ENCODE data around the gene MTFP1. TPM values are rescaled to one million over a fixed set of nuclear protein-coding genes. Genes with fewer than 3 reads are reported as not detected.

Gene MTFP1
- total RNA-seq, 1 donor from 2014 or later: 6.8 TPM

DNA sequence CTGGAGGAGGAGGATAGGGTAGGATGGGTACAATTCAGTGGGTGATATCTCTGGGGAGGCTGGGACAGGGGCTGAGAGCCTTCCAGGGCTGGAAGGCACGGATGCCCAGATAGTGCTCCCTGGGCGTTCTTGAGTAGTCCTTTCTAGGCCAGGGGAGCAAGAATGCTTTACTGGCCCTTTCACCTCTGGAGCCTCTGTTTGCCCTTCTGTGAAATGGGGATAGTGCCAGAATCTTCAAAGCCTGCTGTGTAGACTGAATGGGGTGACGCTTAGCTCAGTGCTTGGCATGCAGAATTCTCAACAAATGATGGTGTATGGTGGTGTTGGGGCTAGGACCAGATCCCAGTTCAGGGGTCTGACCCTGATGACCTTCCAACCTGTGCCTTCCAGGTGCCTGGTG lies 7.7 kb downstream of the MTFP1 start:
- H3K27ac ChIP-seq (ENCODE audit: low read depth, low read length): no peak overlapping the region
- no peak overlapping the region for H3K4me3 ChIP-seq (ENCODE audit: low read length in 3 of 3)
- H3K36me3 ChIP-seq (ENCODE audit: control insufficient read depth in 3 of 3, insufficient read depth in 3 of 3, low read length in 3 of 3): no peaks in the 10 kb centered on the region
- H3K9ac ChIP-seq (ENCODE audit: low read depth in 1 of 3, low read length in 3 of 3): no peak overlapping the region
- H3K9me3 ChIP-seq (ENCODE audit: control insufficient read depth in 3 of 3, low read length in 3 of 3): no peaks in the 10 kb centered on the region
- no peaks in the 10 kb centered on the region for H3K27me3 ChIP-seq (ENCODE audit: control insufficient read depth in 3 of 3, insufficient read depth in 3 of 3, low read length in 3 of 3)
- H3K4me1 ChIP-seq (ENCODE audit: control insufficient read depth in 3 of 3, insufficient read depth in 3 of 3, low read length in 3 of 3): peaks cover 0 to 4% (median 0%) of the 10 kb centered on the region in 3 donors

DNA sequence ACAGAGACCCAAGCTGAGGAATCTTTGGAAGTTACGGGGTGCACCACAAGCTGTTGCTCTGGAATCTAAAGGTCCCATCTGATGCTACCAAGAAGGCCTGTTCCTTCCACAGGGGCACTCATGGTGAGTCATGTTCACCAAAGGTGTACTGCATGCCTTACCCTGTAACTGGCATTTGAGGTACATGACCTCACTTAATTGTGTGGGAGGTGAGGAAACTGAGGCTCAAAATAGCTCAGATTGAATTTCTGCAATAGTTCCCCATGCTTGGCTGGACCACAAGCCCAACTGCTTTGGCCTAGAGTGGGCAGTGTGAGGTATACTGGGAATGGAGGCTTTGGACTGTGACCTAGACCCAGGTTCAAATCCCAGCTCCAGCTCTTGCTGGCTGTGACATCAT lies 8.2 kb downstream of the MTFP1 start:
- Histone ChIP-seq H3K9ac (ENCODE audit: low read depth in 1 of 3, low read length in 3 of 3) (no peak overlapping the region), H3K36me3 (ENCODE audit: control insufficient read depth in 3 of 3, insufficient read depth in 3 of 3, low read length in 3 of 3) (no peaks in the 10 kb centered on the region), H3K27ac (ENCODE audit: low read depth, low read length) (no peak overlapping the region), H3K9me3 (ENCODE audit: control insufficient read depth in 3 of 3, low read length in 3 of 3) (no peaks in the 10 kb centered on the region), H3K4me1 (ENCODE audit: control insufficient read depth in 3 of 3, insufficient read depth in 3 of 3, low read length in 3 of 3) (peaks cover 0 to 4% (median 0%) of the 10 kb centered on the region in 3 donors), H3K27me3 (ENCODE audit: control insufficient read depth in 3 of 3, insufficient read depth in 3 of 3, low read length in 3 of 3) (no peaks in the 10 kb centered on the region), H3K4me3 (ENCODE audit: low read length in 3 of 3) (no peak overlapping the region)

DNA sequence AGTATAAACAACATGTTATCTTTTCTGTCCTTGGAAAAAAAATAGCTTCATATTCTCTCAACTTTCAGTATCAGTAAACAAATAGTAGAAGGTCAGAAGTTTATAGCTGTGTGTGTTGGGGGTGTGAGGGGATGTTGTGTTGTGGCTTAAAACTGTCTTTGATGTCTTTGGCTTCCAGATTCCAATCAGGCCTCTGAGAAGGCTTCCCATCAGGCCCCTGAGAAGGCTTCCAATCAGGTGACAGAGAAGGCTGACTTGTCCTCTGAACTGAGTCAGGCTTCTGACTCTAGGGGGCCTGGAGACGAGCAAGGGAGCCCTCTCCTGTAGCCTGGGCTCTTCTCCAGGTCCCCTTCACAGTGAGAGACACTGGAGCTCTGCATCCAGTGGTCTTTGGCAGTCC lies 9.3 kb downstream of the MTFP1 start:
- Histone ChIP-seq H3K4me3 (ENCODE audit: low read length in 3 of 3) (no peak overlapping the region), H3K36me3 (ENCODE audit: control insufficient read depth in 3 of 3, insufficient read depth in 3 of 3, low read length in 3 of 3) (no peaks in the 10 kb centered on the region), H3K4me1 (ENCODE audit: control insufficient read depth in 3 of 3, insufficient read depth in 3 of 3, low read length in 3 of 3) (peaks cover 0 to 4% (median 0%) of the 10 kb centered on the region in 3 donors), H3K27ac (ENCODE audit: low read depth, low read length) (no peak overlapping the region), H3K9me3 (ENCODE audit: control insufficient read depth in 3 of 3, low read length in 3 of 3) (no peaks in the 10 kb centered on the region), H3K9ac (ENCODE audit: low read depth in 1 of 3, low read length in 3 of 3) (peak overlapping the region in 1 of 3 donors; percentile 25), H3K27me3 (ENCODE audit: control insufficient read depth in 3 of 3, insufficient read depth in 3 of 3, low read length in 3 of 3) (peaks cover 0 to 1% (median under 1%) of the 10 kb centered on the region in 3 donors)

DNA sequence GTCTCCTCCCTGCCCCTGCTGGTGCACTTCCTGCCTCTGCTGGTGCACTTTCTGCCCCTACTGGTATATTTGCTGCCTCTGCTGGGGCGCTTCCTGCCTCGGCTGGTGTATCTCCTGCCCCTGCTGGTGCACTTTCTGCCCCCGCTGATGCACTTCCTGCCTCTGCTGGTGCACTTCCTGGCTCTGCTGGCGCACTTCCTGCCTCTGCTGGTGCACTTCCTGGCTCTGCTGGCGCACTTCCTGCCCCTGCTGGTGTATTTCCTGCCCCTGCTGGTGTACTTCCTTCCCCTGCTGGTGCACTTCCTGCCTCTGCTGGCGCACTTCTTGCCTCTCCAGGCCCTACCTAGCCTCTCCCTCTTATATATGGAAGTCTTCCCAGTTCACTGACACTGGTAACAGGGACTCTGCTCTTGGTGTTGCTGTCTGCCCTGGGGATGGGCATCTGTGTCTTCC lies 10.1 kb downstream of the MTFP1 start:
- H3K9me3 ChIP-seq (ENCODE audit: control insufficient read depth in 3 of 3, low read length in 3 of 3): no peaks in the 10 kb centered on the region
- peak overlapping the region; percentile 30 for H3K27ac ChIP-seq (ENCODE audit: low read depth, low read length)
- no peaks in the 10 kb centered on the region for H3K36me3 ChIP-seq (ENCODE audit: control insufficient read depth in 3 of 3, insufficient read depth in 3 of 3, low read length in 3 of 3)
- H3K4me1 ChIP-seq (ENCODE audit: control insufficient read depth in 3 of 3, insufficient read depth in 3 of 3, low read length in 3 of 3): peaks cover 0 to 4% (median 0%) of the 10 kb centered on the region in 3 donors
- no peak overlapping the region for H3K9ac ChIP-seq (ENCODE audit: low read depth in 1 of 3, low read length in 3 of 3)
- peaks cover 5 to 7% (median 6%) of the 10 kb centered on the region in 3 donors for H3K27me3 ChIP-seq (ENCODE audit: control insufficient read depth in 3 of 3, insufficient read depth in 3 of 3, low read length in 3 of 3)
- no peak overlapping the region for H3K4me3 ChIP-seq (ENCODE audit: low read length in 3 of 3)

DNA sequence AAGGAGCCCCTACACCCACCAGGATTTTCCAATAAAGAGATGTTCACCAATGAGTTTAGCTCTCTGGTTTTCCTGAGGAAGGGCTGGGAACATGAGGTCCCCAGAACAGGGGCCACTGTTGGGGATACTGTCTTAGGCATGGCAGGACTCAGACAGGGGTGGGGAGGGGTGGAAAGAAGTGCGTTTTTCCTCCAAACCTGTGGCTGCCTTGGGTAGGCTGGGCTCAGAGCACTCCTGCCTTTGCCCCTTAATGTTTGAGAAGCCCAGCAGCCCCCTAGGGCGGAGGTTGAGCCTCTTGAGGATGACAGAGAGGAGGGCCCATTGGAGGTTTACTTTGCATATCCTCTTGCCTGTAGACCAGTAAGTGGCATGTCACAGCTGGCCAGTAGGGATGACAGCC lies 10.6 kb downstream of the MTFP1 start:
- Histone ChIP-seq H3K36me3 (ENCODE audit: control insufficient read depth in 3 of 3, insufficient read depth in 3 of 3, low read length in 3 of 3) (no peaks in the 10 kb centered on the region), H3K27me3 (ENCODE audit: control insufficient read depth in 3 of 3, insufficient read depth in 3 of 3, low read length in 3 of 3) (peaks cover 5 to 7% (median 6%) of the 10 kb centered on the region in 3 donors), H3K9me3 (ENCODE audit: control insufficient read depth in 3 of 3, low read length in 3 of 3) (no peaks in the 10 kb centered on the region), H3K27ac (ENCODE audit: low read depth, low read length) (peak overlapping the region; percentile 30), H3K9ac (ENCODE audit: low read depth in 1 of 3, low read length in 3 of 3) (no peak overlapping the region), H3K4me1 (ENCODE audit: control insufficient read depth in 3 of 3, insufficient read depth in 3 of 3, low read length in 3 of 3) (peaks cover 0 to 4% (median 0%) of the 10 kb centered on the region in 3 donors), H3K4me3 (ENCODE audit: low read length in 3 of 3) (no peak overlapping the region)

DNA sequence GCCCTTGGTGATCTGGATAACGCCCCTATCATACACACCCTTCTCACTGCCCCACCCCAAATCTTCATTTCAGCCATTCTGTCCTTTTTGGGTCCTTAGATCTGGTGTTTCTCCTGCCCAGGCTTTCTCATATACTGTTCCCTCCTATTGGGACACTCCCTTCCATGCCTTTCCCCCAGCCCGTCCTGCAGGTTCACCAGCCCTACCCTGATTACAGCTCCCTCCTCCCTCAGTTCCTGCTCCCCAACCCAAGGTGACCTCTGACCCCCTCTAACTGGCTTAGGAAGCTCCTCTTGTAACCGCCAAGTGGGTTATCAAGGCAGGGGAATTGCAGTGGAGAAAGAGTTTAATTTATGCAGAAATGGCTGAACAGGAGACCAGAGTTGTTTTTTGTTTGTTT lies 13.0 kb downstream of the MTFP1 start:
- Histone ChIP-seq H3K36me3 (ENCODE audit: control insufficient read depth in 3 of 3, insufficient read depth in 3 of 3, low read length in 3 of 3) (no peaks in the 10 kb centered on the region), H3K27ac (ENCODE audit: low read depth, low read length) (no peak overlapping the region), H3K4me1 (ENCODE audit: control insufficient read depth in 3 of 3, insufficient read depth in 3 of 3, low read length in 3 of 3) (peaks cover 0 to 2% (median 0%) of the 10 kb centered on the region in 3 donors), H3K9me3 (ENCODE audit: control insufficient read depth in 3 of 3, low read length in 3 of 3) (no peaks in the 10 kb centered on the region), H3K9ac (ENCODE audit: low read depth in 1 of 3, low read length in 3 of 3) (no peak overlapping the region), H3K27me3 (ENCODE audit: control insufficient read depth in 3 of 3, insufficient read depth in 3 of 3, low read length in 3 of 3) (peaks cover 5 to 7% (median 6%) of the 10 kb centered on the region in 3 donors), H3K4me3 (ENCODE audit: low read length in 3 of 3) (no peak overlapping the region)

DNA sequence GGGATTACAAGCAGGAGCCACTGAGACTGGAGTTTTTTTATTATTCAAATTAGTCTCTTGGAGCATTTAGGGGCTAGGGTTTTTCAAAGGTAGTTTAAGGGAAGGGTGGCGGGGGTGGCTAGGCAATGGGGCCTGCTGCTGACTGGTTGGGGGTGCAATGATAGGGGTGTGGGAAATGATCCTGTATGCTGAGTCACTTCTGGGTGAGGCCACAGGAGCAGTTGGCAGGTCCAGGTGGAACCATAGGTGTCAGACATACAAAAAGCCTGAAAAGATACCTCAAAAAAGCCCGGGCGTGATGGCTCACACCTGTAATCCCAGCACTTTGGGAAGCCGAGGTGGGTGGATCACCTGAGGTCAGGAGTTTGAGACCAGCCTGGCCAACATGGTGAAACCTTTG lies 13.7 kb downstream of the MTFP1 start:
- no peaks in the 10 kb centered on the region for H3K4me1 ChIP-seq (ENCODE audit: control insufficient read depth in 3 of 3, insufficient read depth in 3 of 3, low read length in 3 of 3)
- no peak overlapping the region for H3K4me3 ChIP-seq (ENCODE audit: low read length in 3 of 3)
- no peaks in the 10 kb centered on the region for H3K36me3 ChIP-seq (ENCODE audit: control insufficient read depth in 3 of 3, insufficient read depth in 3 of 3, low read length in 3 of 3)
- H3K27ac ChIP-seq (ENCODE audit: low read depth, low read length): no peak overlapping the region
- no peaks in the 10 kb centered on the region for H3K9me3 ChIP-seq (ENCODE audit: control insufficient read depth in 3 of 3, low read length in 3 of 3)
- no peak overlapping the region for H3K9ac ChIP-seq (ENCODE audit: low read depth in 1 of 3, low read length in 3 of 3)
- H3K27me3 ChIP-seq (ENCODE audit: control insufficient read depth in 3 of 3, insufficient read depth in 3 of 3, low read length in 3 of 3): peaks cover 5 to 7% (median 6%) of the 10 kb centered on the region in 3 donors

DNA sequence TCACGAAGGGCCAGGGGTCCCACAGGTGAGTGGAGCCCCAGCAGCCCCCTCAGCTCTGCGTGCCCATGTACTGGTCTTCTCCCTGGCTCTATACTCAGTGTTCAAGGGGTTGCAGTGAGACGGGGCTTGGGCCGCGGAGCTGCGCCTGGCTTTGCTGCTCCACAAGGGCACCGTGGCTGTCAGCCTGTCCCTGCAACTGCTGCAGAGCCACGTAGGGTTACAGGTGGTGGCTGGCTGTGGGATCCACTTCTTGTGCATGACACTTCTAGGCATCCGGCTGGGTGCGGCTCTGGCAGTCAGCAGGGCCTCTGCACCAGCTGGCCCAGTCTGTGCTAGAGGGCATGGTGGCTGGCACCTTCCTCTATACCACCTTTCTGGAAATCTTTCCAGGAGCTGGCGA lies 14.3 kb downstream of the MTFP1 start:
- H3K27ac ChIP-seq (ENCODE audit: low read depth, low read length): no peak overlapping the region
- H3K27me3 ChIP-seq (ENCODE audit: control insufficient read depth in 3 of 3, insufficient read depth in 3 of 3, low read length in 3 of 3): peaks cover 5 to 7% (median 6%) of the 10 kb centered on the region in 3 donors
- H3K9me3 ChIP-seq (ENCODE audit: control insufficient read depth in 3 of 3, low read length in 3 of 3): no peaks in the 10 kb centered on the region
- no peak overlapping the region for H3K4me3 ChIP-seq (ENCODE audit: low read length in 3 of 3)
- H3K36me3 ChIP-seq (ENCODE audit: control insufficient read depth in 3 of 3, insufficient read depth in 3 of 3, low read length in 3 of 3): no peaks in the 10 kb centered on the region
- no peaks in the 10 kb centered on the region for H3K4me1 ChIP-seq (ENCODE audit: control insufficient read depth in 3 of 3, insufficient read depth in 3 of 3, low read length in 3 of 3)
- H3K9ac ChIP-seq (ENCODE audit: low read depth in 1 of 3, low read length in 3 of 3): no peak overlapping the region

DNA sequence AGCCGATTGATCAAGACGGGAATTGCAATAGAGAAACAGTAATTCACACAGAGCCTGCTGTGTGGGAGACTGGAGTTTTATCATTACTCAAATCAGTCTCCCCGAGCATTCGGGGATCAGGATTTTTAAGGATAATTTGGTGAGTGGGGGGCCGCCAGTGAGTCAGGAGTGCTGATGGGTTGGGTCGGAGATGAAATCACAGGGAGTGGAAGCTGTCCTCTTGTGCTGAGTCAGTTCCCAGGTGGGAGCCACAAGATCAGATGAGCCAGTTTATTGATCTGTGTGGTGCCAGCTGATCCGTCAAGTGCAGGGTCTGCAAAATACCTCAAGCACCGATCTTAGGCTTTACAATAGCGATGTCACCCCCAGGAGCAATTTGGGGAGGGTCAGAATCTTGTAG lies 15.5 kb downstream of the MTFP1 start:
- Histone ChIP-seq H3K4me1 (ENCODE audit: control insufficient read depth in 3 of 3, insufficient read depth in 3 of 3, low read length in 3 of 3) (no peaks in the 10 kb centered on the region), H3K9me3 (ENCODE audit: control insufficient read depth in 3 of 3, low read length in 3 of 3) (no peaks in the 10 kb centered on the region), H3K27ac (ENCODE audit: low read depth, low read length) (no peak overlapping the region), H3K9ac (ENCODE audit: low read depth in 1 of 3, low read length in 3 of 3) (no peak overlapping the region), H3K27me3 (ENCODE audit: control insufficient read depth in 3 of 3, insufficient read depth in 3 of 3, low read length in 3 of 3) (peaks cover 7 to 12% (median 9%) of the 10 kb centered on the region in 3 donors), H3K4me3 (ENCODE audit: low read length in 3 of 3) (no peak overlapping the region), H3K36me3 (ENCODE audit: control insufficient read depth in 3 of 3, insufficient read depth in 3 of 3, low read length in 3 of 3) (no peaks in the 10 kb centered on the region)

DNA sequence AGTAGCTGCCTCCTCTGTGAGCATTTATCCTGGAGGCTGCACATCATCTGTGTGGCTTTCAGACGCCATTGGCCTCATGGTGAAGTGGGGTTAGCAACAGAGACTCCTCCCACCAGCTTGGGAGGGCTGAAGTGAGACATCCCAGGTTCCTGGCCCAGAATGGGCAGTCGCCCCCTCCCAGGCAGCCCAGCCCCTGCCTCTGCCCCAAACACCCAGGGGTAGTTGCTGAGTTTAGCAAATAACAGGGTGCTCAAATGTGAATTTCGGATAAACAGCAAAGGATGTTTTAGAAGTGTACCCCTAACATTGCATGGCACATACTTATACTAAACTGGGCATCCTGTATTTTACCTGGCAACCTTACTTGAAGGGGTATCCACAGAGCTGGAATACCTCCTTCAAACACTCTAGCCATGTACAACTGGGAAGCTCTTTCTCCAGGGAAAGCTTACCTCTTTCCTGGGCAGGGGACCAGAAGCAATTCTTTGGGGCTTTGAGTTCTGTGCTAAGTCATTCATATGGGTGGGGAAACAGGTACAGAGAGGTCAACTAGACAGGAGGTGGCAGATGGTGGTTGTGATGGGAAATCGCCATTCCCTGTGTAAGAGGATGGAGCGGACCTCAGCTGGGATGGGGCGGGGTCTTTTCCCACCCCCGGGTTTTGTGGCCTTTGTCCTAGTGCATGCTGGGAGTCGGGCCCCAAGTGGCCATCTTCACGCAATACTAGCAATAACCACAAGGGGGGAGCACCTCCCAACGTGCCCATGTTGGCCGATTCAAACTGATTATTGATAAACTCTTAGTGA lies 19.3 kb downstream of the MTFP1 start:
- H3K4me3 ChIP-seq (ENCODE audit: low read length in 3 of 3): no peak overlapping the region
- H3K9ac ChIP-seq (ENCODE audit: low read depth in 1 of 3, low read length in 3 of 3): peak overlapping the region in 1 of 3 donors; percentile 16
- peaks cover 13 to 17% (median 13%) of the 10 kb centered on the region in 3 donors for H3K27me3 ChIP-seq (ENCODE audit: control insufficient read depth in 3 of 3, insufficient read depth in 3 of 3, low read length in 3 of 3)
- no peak overlapping the region for H3K27ac ChIP-seq (ENCODE audit: low read depth, low read length)
- no peaks in the 10 kb centered on the region for H3K36me3 ChIP-seq (ENCODE audit: control insufficient read depth in 3 of 3, insufficient read depth in 3 of 3, low read length in 3 of 3)
- H3K4me1 ChIP-seq (ENCODE audit: control insufficient read depth in 3 of 3, insufficient read depth in 3 of 3, low read length in 3 of 3): no peaks in the 10 kb centered on the region
- no peaks in the 10 kb centered on the region for H3K9me3 ChIP-seq (ENCODE audit: control insufficient read depth in 3 of 3, low read length in 3 of 3)

Data from skeletal muscle tissue (tissue), 4 donors.